Measurements from ENCODE around the gene PDE4D. TPM values are rescaled to one million over a fixed set of nuclear protein-coding genes. Genes with fewer than 3 reads are reported as not detected.

Gene PDE4D
- total RNA-seq, 1 experiment from 2014 or later: 2.4 TPM

DNA sequence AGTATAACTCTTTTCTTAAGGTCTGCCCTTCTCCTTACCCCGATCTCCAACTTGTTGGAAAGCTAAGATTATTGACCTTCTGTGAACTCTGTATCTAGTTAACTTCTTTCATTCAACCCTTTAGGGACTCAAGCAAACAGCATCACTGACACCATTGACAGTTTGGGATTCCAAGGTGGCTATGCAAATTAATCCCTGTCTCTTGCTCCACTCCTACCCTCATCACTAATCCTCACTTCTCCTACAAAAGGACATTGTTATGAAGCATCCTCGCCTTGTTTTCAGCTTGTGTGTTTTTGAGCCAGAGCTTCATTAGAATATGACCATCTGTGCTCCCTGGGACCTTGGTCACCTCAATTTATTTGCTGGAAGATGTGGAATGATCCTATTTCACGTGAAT is 337.9 kb downstream of the PDE4D start:
- in situ Hi-C loops (cut with HindIII; ENCODE audit: low pct_unique_long_range_greater_than_20kb, low sequenced_read_pairs) (no loop called here), intact Hi-C loops (cut with micrococcal nuclease; ENCODE audit: unreplicated experiment) (no loop called here)
- CTCF ChIA-PET: no interaction called here
- TF ChIP-seq, protein P1, sequence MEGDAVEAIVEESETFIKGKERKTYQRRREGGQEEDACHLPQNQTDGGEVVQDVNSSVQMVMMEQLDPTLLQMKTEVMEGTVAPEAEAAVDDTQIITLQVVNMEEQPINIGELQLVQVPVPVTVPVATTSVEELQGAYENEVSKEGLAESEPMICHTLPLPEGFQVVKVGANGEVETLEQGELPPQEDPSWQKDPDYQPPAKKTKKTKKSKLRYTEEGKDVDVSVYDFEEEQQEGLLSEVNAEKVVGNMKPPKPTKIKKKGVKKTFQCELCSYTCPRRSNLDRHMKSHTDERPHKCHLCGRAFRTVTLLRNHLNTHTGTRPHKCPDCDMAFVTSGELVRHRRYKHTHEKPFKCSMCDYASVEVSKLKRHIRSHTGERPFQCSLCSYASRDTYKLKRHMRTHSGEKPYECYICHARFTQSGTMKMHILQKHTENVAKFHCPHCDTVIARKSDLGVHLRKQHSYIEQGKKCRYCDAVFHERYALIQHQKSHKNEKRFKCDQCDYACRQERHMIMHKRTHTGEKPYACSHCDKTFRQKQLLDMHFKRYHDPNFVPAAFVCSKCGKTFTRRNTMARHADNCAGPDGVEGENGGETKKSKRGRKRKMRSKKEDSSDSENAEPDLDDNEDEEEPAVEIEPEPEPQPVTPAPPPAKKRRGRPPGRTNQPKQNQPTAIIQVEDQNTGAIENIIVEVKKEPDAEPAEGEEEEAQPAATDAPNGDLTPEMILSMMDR (IDR thresholded peaks at IDR 0.05): no peak
- TF ChIP-seq TCF7L2 (IDR thresholded peaks at IDR 0.05; ENCODE audit: low read depth, low read length) (no peak), POLR2AphosphoS5 (IDR thresholded peaks at IDR 0.05; ENCODE audit: low read depth, low read length) (no peak), SIN3A (IDR thresholded peaks at IDR 0.05; ENCODE audit: borderline replicate concordance, insufficient read depth, low read depth, low read length) (no peak)
- TF ChIP-seq, protein P2, sequence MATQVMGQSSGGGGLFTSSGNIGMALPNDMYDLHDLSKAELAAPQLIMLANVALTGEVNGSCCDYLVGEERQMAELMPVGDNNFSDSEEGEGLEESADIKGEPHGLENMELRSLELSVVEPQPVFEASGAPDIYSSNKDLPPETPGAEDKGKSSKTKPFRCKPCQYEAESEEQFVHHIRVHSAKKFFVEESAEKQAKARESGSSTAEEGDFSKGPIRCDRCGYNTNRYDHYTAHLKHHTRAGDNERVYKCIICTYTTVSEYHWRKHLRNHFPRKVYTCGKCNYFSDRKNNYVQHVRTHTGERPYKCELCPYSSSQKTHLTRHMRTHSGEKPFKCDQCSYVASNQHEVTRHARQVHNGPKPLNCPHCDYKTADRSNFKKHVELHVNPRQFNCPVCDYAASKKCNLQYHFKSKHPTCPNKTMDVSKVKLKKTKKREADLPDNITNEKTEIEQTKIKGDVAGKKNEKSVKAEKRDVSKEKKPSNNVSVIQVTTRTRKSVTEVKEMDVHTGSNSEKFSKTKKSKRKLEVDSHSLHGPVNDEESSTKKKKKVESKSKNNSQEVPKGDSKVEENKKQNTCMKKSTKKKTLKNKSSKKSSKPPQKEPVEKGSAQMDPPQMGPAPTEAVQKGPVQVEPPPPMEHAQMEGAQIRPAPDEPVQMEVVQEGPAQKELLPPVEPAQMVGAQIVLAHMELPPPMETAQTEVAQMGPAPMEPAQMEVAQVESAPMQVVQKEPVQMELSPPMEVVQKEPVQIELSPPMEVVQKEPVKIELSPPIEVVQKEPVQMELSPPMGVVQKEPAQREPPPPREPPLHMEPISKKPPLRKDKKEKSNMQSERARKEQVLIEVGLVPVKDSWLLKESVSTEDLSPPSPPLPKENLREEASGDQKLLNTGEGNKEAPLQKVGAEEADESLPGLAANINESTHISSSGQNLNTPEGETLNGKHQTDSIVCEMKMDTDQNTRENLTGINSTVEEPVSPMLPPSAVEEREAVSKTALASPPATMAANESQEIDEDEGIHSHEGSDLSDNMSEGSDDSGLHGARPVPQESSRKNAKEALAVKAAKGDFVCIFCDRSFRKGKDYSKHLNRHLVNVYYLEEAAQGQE (IDR thresholded peaks at IDR 0.05; ENCODE audit: insufficient read depth in 1 of 2, low read depth in 2 of 2, low read length in 1 of 2): no peak
- POLR2A ChIA-PET: no interaction called here
- DNase-seq (ENCODE audit: low read depth, low spot score) (no peak), ATAC-seq (no peak)
- no peaks in the 10 kb centered on the region for H3K27me3 ChIP-seq (ENCODE audit: control insufficient read depth, insufficient read depth, low read length)
- H3K9me3 ChIP-seq (ENCODE audit: control insufficient read depth, insufficient read depth, low read depth, low read length): no peaks in the 10 kb centered on the region
- H3K27ac ChIP-seq (ENCODE audit: low read length): no peak overlapping the region
- H3K4me1 ChIP-seq (ENCODE audit: control insufficient read depth, insufficient read depth, low read length): no peaks in the 10 kb centered on the region
- H3K36me3 ChIP-seq (ENCODE audit: control insufficient read depth, insufficient read depth, low read length): no peaks in the 10 kb centered on the region
- no peak overlapping the region for H3K4me3 ChIP-seq (ENCODE audit: low read depth in 2 of 2, low read length in 2 of 2)
- BruUV-seq (replicated peaks): no TSS peak

DNA sequence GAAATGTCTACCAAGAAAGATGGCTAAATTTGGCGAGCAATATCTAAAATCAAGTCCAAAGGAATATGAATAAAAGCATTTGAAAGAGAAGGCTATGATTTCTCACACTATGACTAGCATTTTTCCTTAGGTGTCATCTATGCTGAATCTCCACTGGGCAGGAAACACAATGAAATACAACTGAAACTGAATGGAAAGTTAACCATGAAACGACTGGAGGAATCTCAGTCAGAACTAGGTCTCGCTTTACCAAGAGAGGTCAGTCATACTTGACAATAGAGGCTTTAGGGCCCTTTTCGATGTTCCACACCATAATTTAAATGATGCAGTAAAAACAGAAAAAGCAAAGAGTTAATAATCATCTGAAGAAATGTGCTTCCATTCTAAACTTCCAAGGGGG is 339.0 kb downstream of the PDE4D start:
- BruUV-seq (replicated peaks): no TSS peak
- intact Hi-C loops (cut with micrococcal nuclease; ENCODE audit: unreplicated experiment): no loop called here
- in situ Hi-C loops (cut with HindIII; ENCODE audit: low pct_unique_long_range_greater_than_20kb, low sequenced_read_pairs): no loop called here
- Histone ChIP-seq H3K27ac (ENCODE audit: low read length) (no peak overlapping the region), H3K36me3 (ENCODE audit: control insufficient read depth, insufficient read depth, low read length) (no peaks in the 10 kb centered on the region), H3K27me3 (ENCODE audit: control insufficient read depth, insufficient read depth, low read length) (no peaks in the 10 kb centered on the region), H3K4me1 (ENCODE audit: control insufficient read depth, insufficient read depth, low read length) (no peaks in the 10 kb centered on the region), H3K9me3 (ENCODE audit: control insufficient read depth, insufficient read depth, low read depth, low read length) (no peaks in the 10 kb centered on the region), H3K4me3 (ENCODE audit: low read depth in 2 of 2, low read length in 2 of 2) (no peak overlapping the region)
- DNase-seq (ENCODE audit: low read depth, low spot score) (no peak), ATAC-seq (no peak)
- TF ChIP-seq, protein P1 (IDR thresholded peaks at IDR 0.05): no peak
- TF ChIP-seq POLR2AphosphoS5 (IDR thresholded peaks at IDR 0.05; ENCODE audit: low read depth, low read length): no peak
- CTCF ChIA-PET: no interaction called here
- POLR2A ChIA-PET: no interaction called here

- CTCF ChIA-PET: no interaction called here
These were observed 339.5 kb downstream of the PDE4D start for GRCh38 chr5:59553992-59554391.

More at GRCh38 chr5:59553992-59554391, 339.5 kb downstream of the PDE4D start:
- no peak for ATAC-seq
- Histone ChIP-seq H3K27me3 (ENCODE audit: control insufficient read depth, insufficient read depth, low read length) (no peaks in the 10 kb centered on the region), H3K9me3 (ENCODE audit: control insufficient read depth, insufficient read depth, low read depth, low read length) (no peaks in the 10 kb centered on the region), H3K27ac (ENCODE audit: low read length) (no peak overlapping the region), H3K36me3 (ENCODE audit: control insufficient read depth, insufficient read depth, low read length) (no peaks in the 10 kb centered on the region), H3K4me3 (ENCODE audit: low read depth in 2 of 2, low read length in 2 of 2) (no peak overlapping the region), H3K4me1 (ENCODE audit: control insufficient read depth, insufficient read depth, low read length) (no peaks in the 10 kb centered on the region)
- TF ChIP-seq, protein P2 (IDR thresholded peaks at IDR 0.05; ENCODE audit: insufficient read depth in 1 of 2, low read depth in 2 of 2, low read length in 1 of 2): no peak
- TF ChIP-seq TCF7L2 (IDR thresholded peaks at IDR 0.05; ENCODE audit: low read depth, low read length): no peak
- TF ChIP-seq, protein P1 (IDR thresholded peaks at IDR 0.05): no peak
- no peak for TF ChIP-seq SIN3A (IDR thresholded peaks at IDR 0.05; ENCODE audit: borderline replicate concordance, insufficient read depth, low read depth, low read length)
- TF ChIP-seq POLR2AphosphoS5 (IDR thresholded peaks at IDR 0.05; ENCODE audit: low read depth, low read length): no peak
- BruUV-seq (replicated peaks): no TSS peak
- intact Hi-C loops (cut with micrococcal nuclease; ENCODE audit: unreplicated experiment) (no loop called here), in situ Hi-C loops (cut with HindIII; ENCODE audit: low pct_unique_long_range_greater_than_20kb, low sequenced_read_pairs) (no loop called here)
- POLR2A ChIA-PET: no interaction called here
- no peak for DNase-seq (ENCODE audit: low read depth, low spot score)
